ENCODE results near the gene SPSB4.

The SPSB4 gene

DNA sequence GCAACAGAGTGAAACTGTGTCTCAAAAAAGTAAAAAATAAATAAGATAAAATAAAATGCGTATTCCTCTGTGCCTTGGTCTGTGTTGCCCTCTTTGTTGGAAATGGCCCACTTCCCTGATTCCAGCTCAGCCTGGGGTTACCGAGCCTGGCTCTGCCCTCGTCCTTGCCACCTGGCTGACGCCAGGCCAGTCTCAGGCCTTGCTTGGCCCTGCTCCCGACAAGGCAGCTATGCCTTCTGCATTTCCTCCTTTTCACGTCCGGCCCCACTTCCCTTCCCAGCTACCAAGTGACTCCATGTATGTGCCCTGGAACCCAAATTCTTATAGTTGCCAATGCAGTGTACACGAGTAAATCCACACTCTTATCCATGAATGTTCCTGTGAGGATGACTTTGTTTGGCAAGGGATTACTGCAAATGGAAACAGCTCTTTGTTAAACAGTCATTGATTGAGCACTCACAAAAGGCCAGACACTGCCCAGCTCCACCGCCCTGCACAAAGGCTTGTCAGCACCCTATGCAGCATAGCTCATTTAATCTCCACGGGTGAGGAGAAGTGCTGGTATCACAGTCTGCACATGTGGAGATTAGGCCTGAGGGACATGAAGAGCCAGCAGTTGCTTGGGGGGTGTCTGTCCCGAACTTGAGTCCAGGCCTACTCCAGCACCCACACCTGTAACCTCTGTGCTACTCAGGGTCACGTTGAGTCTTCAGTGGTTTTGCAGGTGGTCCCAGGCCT lies 25.1 kb downstream of the SPSB4 start:
- DNase-seq (ENCODE audit: low read depth in 3 of 3), result no peak

DNA sequence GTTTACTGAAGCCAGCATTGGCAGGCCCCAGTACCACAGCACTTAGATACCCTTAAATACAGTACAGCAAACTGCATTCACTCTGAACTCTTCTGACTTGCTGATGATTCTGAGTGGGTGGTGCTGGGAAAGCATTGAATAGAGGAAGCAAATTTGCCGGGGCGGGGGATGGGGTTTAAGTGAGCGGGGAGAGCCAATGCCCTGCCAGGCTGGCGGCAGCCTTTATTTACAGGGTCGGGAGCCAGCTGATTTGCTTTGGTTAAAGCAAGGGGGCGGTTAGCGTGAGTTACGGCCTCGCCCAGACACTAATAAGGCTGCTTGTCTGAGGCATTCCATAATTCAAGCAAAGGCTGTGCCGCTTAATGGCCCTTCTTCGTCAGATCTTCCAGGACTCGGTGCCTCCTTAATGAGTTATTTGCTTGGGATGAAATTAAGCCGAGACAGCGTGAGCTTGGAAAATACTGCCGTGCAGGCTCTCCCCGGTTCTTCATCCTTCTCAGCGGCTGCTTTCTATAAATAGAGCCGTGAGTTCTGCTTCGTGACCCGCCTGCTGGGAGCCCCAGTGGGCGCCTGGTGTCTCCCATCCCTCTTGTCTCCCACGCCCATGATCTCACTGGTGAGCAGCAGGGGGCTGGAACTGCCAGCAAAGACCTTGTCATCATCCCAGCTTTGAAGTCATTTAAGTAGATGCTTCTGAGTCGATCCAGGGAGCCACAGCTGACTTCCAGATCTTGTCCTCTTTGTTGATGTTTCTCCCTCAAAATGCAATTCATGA lies 25.8 kb downstream of the SPSB4 start:
- no peak for DNase-seq (ENCODE audit: low read depth in 3 of 3)

DNA sequence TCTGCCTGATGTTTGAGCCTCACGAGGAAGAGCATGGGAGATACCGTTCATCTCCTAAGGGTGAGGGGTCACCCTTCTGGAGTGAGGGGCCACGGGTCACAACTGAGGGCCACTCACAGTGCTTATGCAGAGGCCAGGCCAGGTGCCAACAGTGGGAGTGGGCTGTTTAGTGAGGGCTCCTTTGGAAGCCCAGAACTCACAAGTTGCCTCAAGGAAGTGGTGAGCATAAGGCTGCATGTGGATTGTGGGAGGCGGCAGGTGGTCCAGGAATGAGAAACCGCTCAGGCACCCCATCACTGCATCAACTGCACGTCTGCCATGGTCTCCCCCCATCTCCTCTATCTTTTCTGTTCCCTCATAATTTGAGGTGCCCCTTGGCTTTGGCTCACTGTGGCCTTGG lies 26.5 kb downstream of the SPSB4 start:
- DNase-seq (ENCODE audit: low read depth in 3 of 3), result no peak

DNA sequence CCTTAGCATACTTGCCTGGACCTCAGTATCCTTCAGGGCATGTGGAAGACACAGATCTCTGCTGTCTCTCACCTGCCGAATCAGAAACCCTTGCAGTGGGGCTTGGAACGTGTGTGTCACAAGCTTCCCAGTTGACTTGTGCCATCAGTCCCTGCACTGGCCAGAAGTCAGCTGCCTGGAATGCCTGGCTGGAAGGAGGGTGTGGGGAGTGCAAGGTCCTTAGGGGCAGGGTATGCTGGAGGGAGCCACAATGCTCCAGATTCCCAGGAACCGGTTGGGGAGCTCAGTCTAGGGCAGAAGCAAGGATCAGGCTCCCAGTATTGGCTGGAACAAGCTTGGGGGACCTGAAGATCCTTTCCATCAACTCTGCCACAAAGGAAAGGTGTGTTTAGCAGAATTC lies 27.1 kb downstream of the SPSB4 start:
- DNase-seq (ENCODE audit: low read depth in 3 of 3), result no peak

DNA sequence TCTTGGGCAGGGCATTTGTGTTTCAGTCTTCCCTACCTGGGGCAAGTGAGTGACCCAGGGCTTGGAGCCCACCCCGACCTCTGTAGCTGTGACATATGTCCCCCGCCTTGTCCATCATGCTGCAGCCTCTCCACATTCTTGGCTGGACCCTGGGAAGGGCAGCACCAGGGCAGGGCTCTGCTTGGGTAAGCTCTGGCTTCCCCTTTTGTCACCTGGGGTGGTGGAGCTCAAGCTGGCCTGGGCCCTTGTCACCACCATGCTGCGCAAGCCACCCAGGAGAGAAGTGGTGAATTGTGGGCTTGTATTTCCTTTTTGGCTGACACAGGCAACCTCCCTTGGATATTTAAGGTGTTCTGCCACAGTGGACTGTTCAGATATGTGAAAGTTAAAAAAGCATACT lies 29.3 kb downstream of the SPSB4 start:
- no peak for DNase-seq (ENCODE audit: low read depth in 3 of 3)

DNA sequence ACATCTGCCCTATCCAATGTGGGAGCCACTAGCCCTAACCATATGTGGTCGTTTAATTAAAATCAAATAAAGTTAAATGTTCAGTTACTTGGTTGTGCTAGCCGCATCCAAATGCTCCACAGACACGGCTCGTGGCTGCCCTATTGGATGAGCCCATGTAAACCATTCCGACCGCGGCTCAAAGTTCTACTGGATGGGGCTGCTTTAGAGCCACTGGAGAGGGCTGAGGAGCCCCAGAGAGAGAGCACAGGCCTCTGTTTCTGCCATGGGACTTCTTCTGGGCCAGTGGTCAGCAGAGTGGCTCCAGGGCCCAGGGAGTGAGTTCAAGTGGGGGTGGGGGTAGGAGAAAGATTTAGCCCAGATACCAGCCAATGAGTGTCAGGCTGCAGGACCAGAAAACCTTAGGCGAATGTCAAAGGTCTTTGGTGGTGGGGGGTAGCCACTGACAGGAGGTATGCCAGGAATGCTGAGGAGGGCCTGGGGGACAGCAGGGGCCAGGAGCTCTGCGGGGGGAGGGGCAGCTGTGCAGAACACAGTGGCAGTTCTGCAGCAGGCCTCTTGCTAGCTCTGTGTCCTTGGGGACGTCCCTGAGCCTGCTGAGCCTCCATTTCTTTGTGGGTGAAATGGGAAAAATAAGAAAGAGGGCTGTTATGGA lies 30.1 kb downstream of the SPSB4 start:
- DNase-seq (ENCODE audit: low read depth in 3 of 3), result no peak

DNA sequence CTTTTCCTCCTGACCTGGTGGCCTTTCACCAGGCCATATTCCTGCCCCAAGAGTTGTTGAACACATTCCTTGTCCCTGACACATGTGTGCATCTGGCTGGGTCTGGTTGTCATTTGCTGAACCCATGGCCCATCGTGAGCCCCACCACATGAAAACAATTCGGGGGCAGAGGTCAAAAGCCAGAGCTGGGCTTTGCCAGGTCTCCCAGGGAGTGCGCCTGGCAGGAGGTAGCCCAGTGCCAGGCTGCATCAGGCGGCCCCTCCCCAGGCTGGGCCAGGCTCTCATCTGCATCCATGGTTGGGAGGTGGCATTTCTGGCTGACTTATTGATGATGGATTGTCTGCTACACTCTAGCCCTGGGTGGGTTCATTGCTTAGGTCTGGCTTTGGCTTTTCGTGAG lies 30.9 kb downstream of the SPSB4 start:
- DNase-seq (ENCODE audit: low read depth in 3 of 3), result no peak

DNA sequence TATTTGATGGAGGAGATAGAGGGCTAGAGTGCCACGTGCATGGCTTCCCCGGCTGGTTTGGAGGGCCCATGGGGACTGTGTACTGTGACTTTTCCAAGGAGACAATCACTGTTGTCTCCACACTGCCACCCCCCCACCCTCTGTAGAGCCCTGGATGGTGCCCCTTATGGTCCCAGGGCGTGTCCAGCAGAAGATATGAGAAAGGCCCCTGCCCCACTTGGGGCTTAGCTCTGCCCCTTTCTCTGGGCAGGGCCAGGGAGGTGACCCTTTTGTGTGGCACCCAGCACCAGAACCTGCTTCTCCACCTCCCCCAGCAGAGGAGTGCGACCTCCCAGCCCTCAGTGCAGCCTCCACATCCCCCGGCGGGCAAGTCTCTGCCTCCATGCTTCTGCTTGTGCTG lies 32.1 kb downstream of the SPSB4 start:
- DNase-seq (ENCODE audit: low read depth in 3 of 3), result no peak

DNA sequence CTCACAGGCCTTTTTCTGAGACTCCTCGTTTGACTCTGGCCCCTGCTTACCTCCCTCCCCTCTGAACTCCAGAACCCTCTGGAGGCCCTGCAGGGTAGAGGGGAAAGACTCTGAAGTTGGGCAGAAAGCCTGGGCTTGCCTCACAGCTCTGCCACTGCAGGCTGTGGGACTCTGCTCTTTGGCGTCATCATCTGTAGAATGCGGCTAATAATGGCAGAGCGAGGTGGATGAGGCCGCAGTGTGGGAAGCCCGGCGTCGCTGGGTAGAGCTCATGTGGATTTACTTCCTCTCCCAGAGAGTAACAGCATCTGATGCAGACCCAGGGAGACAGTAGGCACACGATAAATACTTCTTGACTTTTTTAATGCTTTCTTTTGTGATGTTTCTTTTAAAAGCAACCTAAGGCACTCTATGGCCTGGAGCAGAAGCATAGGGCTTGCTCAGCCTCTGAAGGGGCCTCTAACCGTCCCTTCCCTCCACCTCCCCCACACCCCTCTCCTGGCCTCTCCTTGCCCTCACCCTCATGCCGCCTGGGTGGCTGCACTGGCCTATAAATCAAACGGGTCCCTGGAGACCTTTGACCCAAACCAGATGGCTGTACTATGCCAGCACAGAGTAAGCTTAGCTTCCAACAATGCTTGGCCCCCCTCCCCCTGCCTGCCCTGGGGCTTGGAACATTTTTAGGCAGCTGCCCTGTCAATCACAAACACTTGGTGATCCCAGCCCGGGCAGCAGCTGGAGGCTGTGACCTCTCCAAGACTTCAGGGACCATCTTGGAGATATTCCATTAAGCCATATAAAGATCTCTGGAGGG lies 32.9 kb downstream of the SPSB4 start:
- DNase-seq (ENCODE audit: low read depth in 3 of 3), result no peak

DNA sequence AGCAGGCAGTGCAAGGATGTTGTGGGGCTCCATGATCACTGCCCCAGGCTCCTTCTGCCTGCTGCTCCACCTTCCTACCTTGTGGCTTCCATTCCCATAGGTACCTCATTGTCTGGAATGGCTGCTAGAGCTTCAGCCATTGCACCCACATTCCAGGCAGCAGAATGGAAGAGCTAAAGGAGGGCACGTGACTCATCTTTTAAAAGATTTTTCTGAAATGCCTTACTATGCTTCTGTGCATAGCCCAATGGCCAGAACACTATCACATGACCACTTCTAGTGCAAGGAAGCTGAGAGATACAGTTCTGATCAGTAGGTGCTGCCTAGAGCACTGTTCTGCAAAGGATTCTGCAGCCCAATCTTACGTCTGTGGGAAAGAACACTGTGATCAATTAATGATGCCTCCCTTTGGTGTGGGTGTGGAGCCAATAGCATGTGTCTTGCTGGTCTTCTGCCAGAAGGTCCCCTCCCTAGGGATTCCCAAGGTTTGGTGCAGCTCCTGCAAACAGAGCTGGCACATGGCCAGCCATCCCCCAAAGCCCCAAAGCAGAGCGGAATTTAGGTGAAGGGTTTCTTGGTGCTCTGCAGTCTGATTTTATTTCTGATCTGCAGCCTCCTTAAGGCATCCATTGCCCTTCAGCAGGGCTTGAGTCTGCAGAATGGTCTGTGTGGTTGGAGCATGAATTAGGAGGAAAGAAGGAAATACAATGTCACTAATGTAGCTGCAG lies 34.4 kb downstream of the SPSB4 start:
- DNase-seq (ENCODE audit: low read depth in 3 of 3), result no peak

DNA sequence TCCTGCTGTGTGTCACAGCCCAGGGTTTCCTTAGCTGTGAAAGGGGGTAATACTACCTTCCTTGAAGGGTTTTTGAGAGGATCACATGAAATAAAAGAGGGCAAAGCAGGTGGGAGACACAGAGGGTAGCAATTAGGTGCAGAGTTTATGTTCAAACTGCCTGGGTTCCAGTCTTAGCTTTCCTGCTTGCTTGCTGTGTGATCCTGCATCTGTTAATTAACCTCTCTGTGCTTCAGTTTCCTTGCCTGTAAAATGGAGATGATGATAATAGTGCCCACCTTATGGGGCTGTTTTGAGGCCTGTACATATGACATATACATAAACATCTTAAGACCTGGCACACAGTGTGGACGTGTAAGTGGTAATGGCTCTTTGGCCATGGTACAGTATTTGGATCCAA lies 35.0 kb downstream of the SPSB4 start:
- DNase-seq (ENCODE audit: low read depth in 3 of 3), result no peak

DNA sequence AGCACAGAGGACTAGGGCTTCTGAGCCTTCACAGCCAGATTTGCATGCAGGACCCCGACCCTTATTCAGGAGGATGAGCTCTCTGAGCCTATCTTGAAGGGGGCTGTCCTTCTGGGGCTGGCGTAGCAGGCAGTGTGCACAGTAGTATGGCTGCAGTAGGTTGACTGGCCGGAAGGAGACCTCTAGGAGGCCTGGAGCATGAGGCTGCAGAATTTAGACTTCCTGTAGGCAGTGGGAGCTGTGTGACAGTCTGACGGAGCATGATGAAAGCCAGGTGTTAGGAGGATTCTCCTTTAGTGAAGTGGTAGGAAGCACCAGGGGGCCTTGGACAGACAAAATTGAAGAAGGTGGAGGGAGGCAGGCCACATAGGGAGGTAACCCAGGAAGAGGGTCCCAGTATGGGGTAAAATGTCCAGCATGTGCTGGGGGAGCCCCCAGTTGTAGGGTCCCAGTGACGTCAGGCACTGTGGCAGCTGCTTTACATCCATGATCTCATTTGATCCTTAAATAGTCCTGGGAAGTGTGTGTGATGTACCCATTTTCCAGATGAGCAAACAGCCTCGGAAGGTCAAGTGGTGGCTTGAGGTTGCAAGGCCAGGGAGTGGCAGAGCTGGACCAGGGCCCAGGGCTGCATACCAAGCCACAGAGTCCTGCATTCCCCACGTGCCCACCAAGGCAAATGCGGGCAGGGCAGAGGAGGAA lies 36.1 kb downstream of the SPSB4 start:
- DNase-seq (ENCODE audit: low read depth in 3 of 3), result no peak

DNA sequence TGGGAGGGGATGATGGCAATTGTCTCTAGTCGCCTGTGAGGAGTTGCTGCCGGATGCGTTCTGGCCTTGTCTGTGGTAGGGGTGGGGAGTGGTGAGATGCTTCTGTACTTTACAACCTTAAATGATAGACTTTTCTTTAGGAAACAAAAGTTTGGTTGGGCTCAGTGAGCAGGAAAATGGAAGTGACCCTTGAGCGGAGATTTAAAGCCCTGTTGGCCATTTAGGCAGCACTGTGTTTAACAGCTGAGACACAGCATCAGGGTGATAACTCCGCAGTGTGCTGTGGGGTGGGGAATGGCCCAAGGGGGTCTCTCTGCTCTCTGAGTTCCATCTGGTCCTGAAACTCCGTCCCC lies 36.6 kb downstream of the SPSB4 start:
- no peak for DNase-seq (ENCODE audit: low read depth in 3 of 3)

DNA sequence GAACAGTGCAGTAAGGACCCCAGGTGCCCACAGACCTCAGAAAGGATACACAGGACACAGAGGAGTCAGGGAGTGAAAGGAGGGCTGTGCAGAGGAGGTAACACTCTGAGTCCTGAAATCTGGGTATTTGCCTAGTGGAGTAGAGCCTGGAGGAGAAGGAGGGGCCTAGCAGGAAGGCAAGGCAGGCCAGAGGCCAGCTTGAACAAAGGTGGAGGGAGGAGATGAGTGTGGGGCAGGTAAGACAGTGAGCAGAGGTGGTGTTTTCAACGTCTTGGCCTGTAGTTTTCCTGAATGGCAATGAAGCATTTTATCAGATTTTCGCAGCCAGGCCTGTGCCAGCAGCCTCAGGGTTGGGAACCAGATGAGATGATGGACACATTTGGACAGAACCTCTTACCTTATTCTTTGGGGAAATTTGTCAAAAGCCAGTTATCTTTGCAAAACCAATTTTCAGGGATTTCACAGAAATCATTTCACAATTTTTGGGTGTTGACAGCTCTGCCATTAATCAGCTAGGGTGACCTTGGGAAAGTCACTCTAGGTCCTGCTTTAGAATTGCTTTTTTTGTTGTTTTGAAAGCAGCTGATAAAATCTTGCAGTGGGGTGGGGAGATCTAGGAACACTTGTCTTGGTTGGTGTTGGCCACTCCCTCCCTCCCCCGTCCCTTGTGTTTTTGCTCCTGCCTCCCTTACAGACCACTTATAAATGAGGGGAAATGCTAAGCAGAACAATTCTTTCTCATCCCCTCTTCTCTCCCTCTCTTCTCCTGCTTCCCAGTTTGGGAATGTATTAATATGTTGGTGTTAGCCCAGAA lies 38.4 kb downstream of the SPSB4 start:
- no peak for DNase-seq (ENCODE audit: low read depth in 3 of 3)

DNA sequence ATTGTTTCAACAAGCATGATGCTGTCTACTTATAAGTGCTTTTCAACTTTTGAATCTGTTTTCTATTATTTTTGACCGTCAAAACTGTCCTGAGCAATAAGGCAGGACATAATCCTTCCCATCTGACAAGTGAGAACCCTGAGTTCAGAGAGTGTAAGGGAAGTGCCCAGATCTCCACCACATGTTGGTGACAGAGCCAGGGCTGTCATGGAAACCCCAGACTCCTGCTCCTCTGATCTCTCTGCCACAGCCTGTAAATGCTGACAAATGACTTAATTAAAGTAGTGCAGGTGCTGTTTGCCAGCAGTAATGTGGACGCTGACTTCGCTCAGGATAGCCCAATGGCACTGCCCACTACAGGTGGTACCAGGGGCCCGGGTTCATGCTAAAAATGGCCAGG lies 40.3 kb downstream of the SPSB4 start:
- DNase-seq (ENCODE audit: low read depth in 3 of 3), result no peak

DNA sequence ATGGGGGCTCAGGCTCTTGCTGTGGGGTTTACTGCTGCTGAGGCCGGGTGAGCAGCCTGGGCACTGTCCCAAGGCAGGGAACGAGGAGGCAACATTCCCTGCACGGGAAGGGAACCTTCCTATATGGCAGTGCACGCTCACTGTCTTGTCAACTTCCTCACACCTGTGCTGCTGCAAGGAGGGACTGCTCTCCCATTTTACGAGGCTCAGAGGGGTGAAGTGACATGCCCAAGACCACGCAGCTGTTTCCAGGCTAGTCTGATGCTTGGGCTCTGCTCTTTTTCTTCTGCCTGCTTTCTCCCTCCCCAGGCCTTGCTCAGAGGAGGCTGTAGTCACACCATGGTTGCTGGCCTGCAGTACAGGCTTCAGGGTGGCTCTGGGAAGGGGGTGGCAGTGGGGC lies 41.5 kb downstream of the SPSB4 start:
- no peak for DNase-seq (ENCODE audit: low read depth in 3 of 3)

DNA sequence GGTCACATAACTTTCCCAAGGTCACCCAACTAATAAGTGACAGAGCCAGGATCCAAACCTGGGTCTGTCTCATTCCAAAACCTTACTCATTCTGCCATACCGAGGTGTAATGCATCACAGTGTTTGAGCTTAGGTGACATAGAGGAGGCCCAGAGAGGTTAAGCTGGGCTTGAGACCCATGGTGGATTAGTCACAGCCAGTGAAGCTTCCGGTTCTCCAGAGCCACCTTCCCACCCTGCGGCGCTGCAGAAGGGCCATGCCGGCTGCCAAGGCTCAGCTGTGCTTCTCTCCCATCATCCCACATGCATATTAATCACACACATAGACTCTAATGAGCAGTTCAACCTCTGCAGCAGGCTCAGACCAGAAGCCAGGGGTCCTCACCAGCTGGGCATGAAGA lies 42.2 kb downstream of the SPSB4 start:
- DNase-seq (ENCODE audit: low read depth in 3 of 3), result no peak

DNA sequence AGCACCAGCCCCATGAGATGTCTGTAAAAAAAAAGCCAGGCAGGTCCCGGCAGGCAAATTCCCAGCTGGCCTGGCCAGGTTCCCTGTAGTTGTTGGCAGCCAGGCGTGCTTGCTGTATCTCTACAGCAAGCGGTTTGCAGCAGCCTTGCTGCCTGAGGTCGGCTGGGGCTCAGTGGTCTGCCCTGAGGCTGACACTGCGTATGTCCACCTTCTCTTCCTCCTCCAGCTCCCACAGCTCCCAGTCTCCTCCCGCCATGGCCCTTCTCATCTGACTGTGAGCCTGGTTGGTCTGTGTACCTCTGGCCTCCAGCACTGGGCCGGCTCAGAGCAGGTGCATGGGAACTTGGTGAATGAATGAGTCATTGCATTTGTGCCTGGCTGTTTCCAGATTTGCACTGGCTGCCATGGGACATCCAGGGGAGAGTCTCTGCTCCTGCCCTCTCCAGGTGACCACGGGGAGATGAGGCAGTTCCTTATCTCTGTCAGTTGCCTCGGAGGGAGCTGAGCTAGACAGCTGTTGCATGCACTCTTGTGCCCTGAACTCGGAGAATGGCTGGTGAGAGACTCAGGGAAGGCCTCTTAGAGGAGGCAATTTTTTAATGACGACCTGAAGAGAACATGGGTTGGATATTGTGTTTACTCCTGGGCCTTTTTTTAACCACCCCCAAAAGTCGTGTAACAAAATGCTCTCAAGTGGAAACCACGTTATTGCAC lies 43.0 kb downstream of the SPSB4 start:
- DNase-seq (ENCODE audit: low read depth in 3 of 3), result no peak

DNA sequence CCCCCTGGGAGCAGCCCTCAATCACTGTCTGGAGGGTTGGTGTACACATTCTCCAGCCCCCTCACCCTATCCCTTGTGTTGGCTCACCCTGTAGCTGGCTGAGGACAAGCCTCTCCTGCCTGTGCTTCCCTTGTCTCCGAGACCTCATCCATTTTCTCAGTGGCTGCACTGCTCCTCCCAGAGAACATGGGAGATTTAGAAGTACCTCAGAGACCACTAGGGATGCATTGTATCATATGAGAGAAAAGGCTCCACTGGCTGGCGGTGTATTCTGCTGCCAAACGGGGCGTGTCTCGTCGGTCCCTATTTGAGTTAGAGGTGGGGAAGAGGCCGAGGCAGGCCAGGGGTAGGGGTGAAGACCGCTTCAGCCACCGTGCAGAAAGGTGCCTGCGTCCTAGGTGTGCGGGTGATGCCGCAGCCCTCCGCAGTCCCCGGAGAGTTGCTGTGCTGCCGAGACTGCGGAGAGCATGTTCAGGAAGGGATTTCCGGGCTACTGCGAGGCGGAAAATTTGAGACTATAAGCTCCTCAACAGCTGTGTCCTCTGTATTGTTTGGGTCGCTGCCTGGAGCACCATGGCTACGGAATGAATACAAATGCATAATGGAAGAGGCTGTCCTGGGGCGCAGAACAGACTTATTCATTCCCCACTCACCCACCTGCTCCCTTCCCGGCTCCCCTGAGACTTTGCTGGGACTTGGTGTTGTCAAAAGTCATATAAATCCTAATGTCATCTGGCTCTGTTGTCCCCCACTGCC lies 43.8 kb downstream of the SPSB4 start:
- DNase-seq (ENCODE audit: low read depth in 3 of 3), result no peak
